Measurements from ENCODE around the gene RFX1.

DNA sequence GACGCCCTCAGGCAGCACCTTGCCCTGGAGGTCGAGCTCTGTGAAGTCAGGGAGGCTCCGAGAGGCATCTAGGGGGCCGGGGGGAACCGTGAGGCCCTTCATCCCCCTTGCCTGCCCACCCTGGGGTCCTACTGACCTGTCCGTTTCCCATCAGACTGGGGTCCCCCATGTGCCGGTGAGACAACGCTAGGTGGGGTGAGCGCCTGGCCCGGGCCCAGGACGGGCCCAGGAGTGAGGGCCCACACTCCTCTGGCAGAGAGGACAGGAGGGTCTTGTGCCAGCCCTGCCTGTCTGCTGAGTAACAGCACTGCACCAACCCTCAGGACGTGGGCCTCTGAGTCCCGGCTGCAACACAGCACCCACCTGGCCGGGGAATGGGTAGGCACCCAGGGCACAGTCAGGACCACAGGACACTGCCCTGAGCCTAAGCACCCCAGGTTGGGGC lies 39.4 kb downstream of the RFX1 start:
- no peak for TF ChIP-seq YY1 (IDR thresholded peaks at IDR 0.05)
- TF ChIP-seq, protein P1, sequence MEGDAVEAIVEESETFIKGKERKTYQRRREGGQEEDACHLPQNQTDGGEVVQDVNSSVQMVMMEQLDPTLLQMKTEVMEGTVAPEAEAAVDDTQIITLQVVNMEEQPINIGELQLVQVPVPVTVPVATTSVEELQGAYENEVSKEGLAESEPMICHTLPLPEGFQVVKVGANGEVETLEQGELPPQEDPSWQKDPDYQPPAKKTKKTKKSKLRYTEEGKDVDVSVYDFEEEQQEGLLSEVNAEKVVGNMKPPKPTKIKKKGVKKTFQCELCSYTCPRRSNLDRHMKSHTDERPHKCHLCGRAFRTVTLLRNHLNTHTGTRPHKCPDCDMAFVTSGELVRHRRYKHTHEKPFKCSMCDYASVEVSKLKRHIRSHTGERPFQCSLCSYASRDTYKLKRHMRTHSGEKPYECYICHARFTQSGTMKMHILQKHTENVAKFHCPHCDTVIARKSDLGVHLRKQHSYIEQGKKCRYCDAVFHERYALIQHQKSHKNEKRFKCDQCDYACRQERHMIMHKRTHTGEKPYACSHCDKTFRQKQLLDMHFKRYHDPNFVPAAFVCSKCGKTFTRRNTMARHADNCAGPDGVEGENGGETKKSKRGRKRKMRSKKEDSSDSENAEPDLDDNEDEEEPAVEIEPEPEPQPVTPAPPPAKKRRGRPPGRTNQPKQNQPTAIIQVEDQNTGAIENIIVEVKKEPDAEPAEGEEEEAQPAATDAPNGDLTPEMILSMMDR (IDR thresholded peaks at IDR 0.05; ENCODE audit: low read depth, low read length, missing input control), result no peak
- TF ChIP-seq, protein P2, sequence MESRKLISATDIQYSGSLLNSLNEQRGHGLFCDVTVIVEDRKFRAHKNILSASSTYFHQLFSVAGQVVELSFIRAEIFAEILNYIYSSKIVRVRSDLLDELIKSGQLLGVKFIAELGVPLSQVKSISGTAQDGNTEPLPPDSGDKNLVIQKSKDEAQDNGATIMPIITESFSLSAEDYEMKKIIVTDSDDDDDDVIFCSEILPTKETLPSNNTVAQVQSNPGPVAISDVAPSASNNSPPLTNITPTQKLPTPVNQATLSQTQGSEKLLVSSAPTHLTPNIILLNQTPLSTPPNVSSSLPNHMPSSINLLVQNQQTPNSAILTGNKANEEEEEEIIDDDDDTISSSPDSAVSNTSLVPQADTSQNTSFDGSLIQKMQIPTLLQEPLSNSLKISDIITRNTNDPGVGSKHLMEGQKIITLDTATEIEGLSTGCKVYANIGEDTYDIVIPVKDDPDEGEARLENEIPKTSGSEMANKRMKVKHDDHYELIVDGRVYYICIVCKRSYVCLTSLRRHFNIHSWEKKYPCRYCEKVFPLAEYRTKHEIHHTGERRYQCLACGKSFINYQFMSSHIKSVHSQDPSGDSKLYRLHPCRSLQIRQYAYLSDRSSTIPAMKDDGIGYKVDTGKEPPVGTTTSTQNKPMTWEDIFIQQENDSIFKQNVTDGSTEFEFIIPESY (IDR thresholded peaks at IDR 0.05), result no peak
- no peak for TF ChIP-seq JUND (IDR thresholded peaks at IDR 0.05)
- no peak for TF ChIP-seq TAF1 (conservative IDR thresholded peaks at IDR 0.05)
- no peak for TF ChIP-seq SP1 (IDR thresholded peaks at IDR 0.05)
- no peak for TF ChIP-seq FOXA1 (IDR thresholded peaks at IDR 0.05)
- TF ChIP-seq RAD21 (IDR thresholded peaks at IDR 0.05), result no peak

Measured in liver (tissue), 3 donors.